Mesothelial cell of epicardium (in vitro differentiated cells): ENCODE measurements around the gene MPL. TPM values are rescaled to one million over a fixed set of nuclear protein-coding genes. Genes with fewer than 3 reads are reported as not detected.

Experiments used
- DNase-seq, 2 experiments: peaks; one replicate each; pipeline ENCODE4 v3.0.0; 2021; ENCODE audit warnings: low spot score in 2 of 2; ENCODE audit not compliant: unreplicated experiment in 2 of 2
- H3K27ac Mint-ChIP-seq: 2 replicates; pipeline ENCODE4 v1.8.0; 2021; ENCODE audit warnings: mixed read lengths
- H3K27me3 Mint-ChIP-seq: 2 replicates; pipeline ENCODE4 v1.8.0; 2021; ENCODE audit warnings: low read depth, mixed read lengths
- H3K36me3 Mint-ChIP-seq: 2 replicates; pipeline ENCODE4 v1.8.0; 2021; ENCODE audit warnings: mixed read lengths
- H3K4me1 Mint-ChIP-seq: 2 replicates; pipeline ENCODE4 v1.8.0; 2021; ENCODE audit warnings: mixed read lengths
- H3K4me3 Mint-ChIP-seq: 2 replicates; pipeline ENCODE4 v1.8.0; 2021; ENCODE audit warnings: mild to moderate bottlenecking, moderate library complexity, mixed read lengths
- H3K9me3 Mint-ChIP-seq: 2 replicates; pipeline ENCODE4 v1.8.0; 2021; ENCODE audit warnings: mixed read lengths
- total RNA-seq: library from RNA; stranded (reverse); gene quantifications from 3 replicates; pipeline ENCODE4 v1.2.1, GENCODE V29; 2021
- TF ChIP-seq, protein P1 (sequence below): fragments of 200-600 bp; sonication (generic); IDR thresholded peaks from one replicate; pipeline ENCODE4 v1.5.0; 2021; ENCODE audit warnings: antibody characterized with exemption; ENCODE audit not compliant: unreplicated experiment

MPL gene
- total RNA-seq, 1 donor from 2014 or later: not detected

DNA sequence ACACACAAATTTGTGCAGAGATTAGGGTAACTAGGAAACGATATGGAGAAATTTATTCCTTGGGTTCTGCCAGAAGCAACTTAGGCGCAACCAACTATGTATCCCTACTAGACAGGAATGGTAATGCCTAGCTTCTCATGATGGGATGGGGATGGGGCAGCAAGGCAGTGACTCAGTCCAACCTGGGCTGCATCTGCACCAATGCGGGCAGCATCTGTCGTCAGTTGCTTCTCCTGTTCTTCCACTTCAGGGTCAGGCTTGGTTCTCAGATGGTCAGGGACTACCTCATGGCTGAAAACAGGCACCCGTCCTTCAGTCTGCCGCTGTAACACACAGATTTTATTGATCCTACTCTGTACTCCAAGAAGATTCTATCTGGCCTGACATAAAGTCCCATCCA lies 49.1 kb downstream of the MPL start:
- H3K27me3 Mint-ChIP-seq: no peaks in the 10 kb centered on the region
- H3K4me3 Mint-ChIP-seq: no peak overlapping the region
- TF ChIP-seq, protein P1, sequence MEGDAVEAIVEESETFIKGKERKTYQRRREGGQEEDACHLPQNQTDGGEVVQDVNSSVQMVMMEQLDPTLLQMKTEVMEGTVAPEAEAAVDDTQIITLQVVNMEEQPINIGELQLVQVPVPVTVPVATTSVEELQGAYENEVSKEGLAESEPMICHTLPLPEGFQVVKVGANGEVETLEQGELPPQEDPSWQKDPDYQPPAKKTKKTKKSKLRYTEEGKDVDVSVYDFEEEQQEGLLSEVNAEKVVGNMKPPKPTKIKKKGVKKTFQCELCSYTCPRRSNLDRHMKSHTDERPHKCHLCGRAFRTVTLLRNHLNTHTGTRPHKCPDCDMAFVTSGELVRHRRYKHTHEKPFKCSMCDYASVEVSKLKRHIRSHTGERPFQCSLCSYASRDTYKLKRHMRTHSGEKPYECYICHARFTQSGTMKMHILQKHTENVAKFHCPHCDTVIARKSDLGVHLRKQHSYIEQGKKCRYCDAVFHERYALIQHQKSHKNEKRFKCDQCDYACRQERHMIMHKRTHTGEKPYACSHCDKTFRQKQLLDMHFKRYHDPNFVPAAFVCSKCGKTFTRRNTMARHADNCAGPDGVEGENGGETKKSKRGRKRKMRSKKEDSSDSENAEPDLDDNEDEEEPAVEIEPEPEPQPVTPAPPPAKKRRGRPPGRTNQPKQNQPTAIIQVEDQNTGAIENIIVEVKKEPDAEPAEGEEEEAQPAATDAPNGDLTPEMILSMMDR: no peak
- H3K9me3 Mint-ChIP-seq: no peaks in the 10 kb centered on the region
- peaks cover 26% of the 10 kb centered on the region for H3K4me1 Mint-ChIP-seq
- no peak for DNase-seq
- no peak overlapping the region for H3K27ac Mint-ChIP-seq
- peaks cover 9% of the 10 kb centered on the region for H3K36me3 Mint-ChIP-seq

DNA sequence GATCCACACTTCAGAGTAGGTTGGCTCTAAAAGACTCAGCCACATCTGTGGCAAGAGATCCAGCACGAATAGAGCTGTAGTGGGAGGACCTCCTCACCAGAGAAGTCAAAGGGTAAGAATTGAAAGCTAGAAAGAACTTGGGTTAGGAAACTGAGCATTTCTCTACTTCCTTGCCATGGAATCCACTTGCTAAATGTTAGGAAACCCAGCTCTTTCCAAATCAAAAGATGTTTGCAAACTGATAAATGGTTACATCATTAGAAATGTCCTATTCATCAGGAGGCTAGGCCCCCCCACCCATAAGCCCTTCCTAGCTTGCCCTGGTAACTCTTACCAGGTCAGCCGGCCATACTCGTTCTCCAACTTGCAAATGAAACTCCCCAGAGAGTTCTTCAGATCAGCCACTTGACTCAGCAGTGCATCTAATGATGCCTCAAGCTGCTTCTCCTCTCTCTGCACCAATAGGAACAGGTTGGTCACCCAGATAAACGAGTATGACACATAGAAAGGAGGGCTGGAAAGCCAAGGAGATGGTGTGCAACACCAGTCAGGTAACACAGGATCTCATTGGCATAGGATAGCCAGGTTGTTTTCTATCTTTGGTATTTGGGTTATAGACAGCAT lies 50.5 kb downstream of the MPL start:
- Mint-ChIP-seq H3K4me3 (peak overlapping the region; percentile 98), H3K4me1 (peaks cover 26% of the 10 kb centered on the region), H3K27me3 (no peaks in the 10 kb centered on the region), H3K9me3 (no peaks in the 10 kb centered on the region), H3K27ac (no peak overlapping the region), H3K36me3 (peaks cover 9% of the 10 kb centered on the region)
- DNase-seq: no peak
- TF ChIP-seq, protein P1: no peak

DNA sequence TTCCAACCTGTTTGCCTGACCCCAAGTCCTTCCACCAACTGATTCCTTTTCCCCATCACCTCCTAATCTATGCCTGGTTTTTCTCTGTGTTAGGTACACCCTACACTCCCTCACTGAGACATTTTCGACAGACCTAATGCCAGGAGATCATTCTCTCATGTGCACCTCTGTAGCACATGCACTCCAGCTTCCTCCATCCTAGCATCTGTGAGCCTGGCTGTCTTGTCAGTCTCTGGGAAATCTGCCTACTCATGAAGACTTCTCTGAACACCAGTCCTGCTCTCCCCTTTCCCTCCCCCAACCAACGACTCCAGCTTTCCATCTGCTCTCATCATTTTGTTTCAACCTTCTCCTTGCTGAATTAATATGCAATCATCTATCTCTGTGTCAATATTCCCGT lies 51.0 kb downstream of the MPL start:
- Mint-ChIP-seq H3K27me3 (no peaks in the 10 kb centered on the region), H3K27ac (peak overlapping the region; percentile 99), H3K36me3 (peaks cover 9% of the 10 kb centered on the region), H3K4me3 (peak overlapping the region; percentile 98), H3K4me1 (peaks cover 26% of the 10 kb centered on the region), H3K9me3 (no peaks in the 10 kb centered on the region)
- TF ChIP-seq, protein P1: no peak
- DNase-seq: no peak

DNA sequence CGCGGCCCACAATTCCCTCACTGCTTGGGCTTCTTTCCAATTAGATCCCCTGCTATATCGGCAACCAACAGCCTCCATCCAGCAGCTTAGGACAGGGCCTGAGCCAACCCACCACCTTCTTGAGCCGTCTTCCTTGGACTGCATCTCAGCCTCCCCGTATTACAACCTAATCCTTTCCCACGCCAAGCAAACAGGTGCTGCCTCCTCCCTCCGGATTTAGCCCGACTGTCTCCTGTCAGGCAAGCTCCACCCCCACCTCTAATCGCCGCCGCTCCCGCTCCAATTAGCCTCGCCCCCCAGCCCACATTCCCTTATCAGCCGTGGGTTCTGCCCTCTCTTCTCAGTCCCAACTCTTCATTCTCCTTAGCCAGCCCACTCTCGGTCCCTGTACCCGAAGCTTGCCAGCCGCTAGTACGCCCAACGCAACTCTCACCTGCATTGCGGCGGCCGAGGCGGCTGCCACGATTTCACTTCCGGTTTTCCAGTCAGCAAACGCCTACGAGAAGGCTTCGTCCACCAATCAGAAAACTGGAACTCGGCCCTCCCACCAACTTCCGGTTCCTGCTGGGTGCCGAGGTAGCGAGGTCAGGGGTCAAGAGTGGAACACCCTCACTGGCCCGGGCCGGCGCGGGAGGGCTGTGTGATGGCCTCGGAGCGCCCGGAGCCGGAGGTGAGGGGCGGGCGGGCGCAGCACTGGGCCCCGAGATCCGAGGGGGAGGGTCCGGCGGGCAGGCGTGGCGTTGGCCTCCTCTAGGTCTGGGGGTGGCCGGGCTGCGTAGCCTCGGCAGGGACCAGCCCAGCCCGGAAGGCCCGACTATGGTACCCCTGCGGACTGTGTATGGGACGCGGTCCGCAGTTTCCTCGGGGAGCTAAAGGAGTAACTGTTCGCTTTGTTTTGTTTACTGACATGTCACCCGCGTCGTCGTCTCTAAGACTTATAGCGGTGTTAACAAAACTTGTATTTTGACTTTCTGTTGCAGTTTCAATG lies 52.0 kb downstream of the MPL start, which contains the start of the genes MED8 and SZT2:
Gene MED8, minus strand, starts transcription at position 475 of the 988 bp plus-strand sequence. Its CDS starts 36 bp downstream, at position 439.
Gene SZT2, plus strand, starts transcription at position 574 of the 988 bp plus-strand sequence. Its CDS starts 70 bp downstream, at position 644.
- Mint-ChIP-seq H3K4me1 (peaks cover 26% of the 10 kb centered on the region), H3K4me3 (peak within 1 kb of the TSS; percentile 98), H3K27ac (peak within 1 kb of the TSS; percentile 99), H3K36me3 (peaks cover 7% of the 10 kb centered on the region), H3K27me3 (no peaks in the 10 kb centered on the region), H3K9me3 (no peaks in the 10 kb centered on the region)
- peak; percentile 71 to 89 for DNase-seq
- TF ChIP-seq, protein P1: no peak

DNA sequence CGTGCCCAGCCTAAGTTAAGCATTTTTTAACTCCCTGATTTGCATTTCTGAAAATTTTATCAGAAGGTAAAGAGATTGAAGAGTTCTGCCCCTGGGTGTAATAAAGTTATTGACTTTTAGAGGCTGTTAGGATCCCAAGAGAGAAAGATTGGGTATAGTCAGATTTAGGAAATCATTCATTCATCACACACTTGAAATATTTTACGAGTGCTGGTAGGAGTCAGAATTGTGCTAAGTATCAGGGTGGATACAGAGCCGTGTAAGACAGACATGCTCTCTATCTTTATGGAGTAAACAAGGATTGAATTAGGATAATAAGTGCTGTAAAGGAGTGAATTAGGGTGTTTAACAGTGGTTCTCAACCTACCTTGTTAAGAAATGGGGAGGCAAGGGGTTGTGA lies 55.1 kb downstream of the MPL start:
- Mint-ChIP-seq H3K4me1 (peaks cover 24% of the 10 kb centered on the region), H3K4me3 (no peak overlapping the region), H3K27me3 (no peaks in the 10 kb centered on the region), H3K9me3 (no peaks in the 10 kb centered on the region), H3K36me3 (peaks cover 4% of the 10 kb centered on the region), H3K27ac (no peak overlapping the region)
- no peak for DNase-seq
- TF ChIP-seq, protein P1: no peak
